IMR-90 (cell line): ENCODE data around the gene OTUD6A. TPM values are rescaled to one million over a fixed set of nuclear protein-coding genes. Genes with fewer than 3 reads are reported as not detected.
A peak's percentile ranks its signal among the peaks of the same experiment; 100 is the strongest.

Experiments used
- ATAC-seq: fragments of 200-7000 bp; cut with Tn5 transposase; 2 replicates; pipeline ENCODE4 v1.9.1; 2020; ENCODE audit warnings: low read depth, mild to moderate bottlenecking, moderate library complexity
- BruUV-seq: library from RNA; stranded (reverse); fragments of 400-500 nt; replicated peaks from 2 replicates; lab custom pipeline; 2021; lab: Mats Ljungman, UMichigan
- CTCF ChIA-PET: fragments of 300-600 bp; formaldehyde crosslinking; extraction: SDS; loops from one replicate; lab custom pipeline; 2021; ENCODE audit warnings: antibody characterized with exemption; lab: Yijun Ruan, JAX
- POLR2A ChIA-PET: fragments of 300-600 bp; sonication (Branson Sonifier 250); formaldehyde crosslinking; loops from one replicate; lab custom pipeline; 2022; ENCODE audit warnings: antibody characterized with exemption; ENCODE audit not compliant: unreplicated experiment; lab: Charles Lee
- DNase-seq: peaks from one replicate; pipeline ENCODE4 v3.0.0; 2013
- H2AFZ ChIP-seq: replicated peaks from 2 replicates; pipeline ENCODE3; 2013; ENCODE audit warnings: low read length, mild to moderate bottlenecking; ENCODE audit not compliant: poor library complexity
- H2AK5ac ChIP-seq: 2 replicates; pipeline ENCODE4 v1.6.1; 2013; ENCODE audit warnings: low read depth, low read length, inconsistent platforms
- H2AK9ac ChIP-seq: replicated peaks from 2 replicates; pipeline ENCODE3; 2013; ENCODE audit warnings: mild to moderate bottlenecking, low read depth, low read length, moderate library complexity; ENCODE audit not compliant: poor library complexity
- H2BK120ac ChIP-seq: 2 replicates; pipeline ENCODE4 v1.6.1; 2013; ENCODE audit warnings: low read depth, low read length, inconsistent platforms
- H2BK15ac ChIP-seq: 3 replicates; pipeline ENCODE4 v1.6.1; 2013; ENCODE audit warnings: low read depth, low read length, inconsistent platforms
- H2BK20ac ChIP-seq: 2 replicates; pipeline ENCODE4 v1.6.1; 2013; ENCODE audit warnings: low read depth, mild to moderate bottlenecking, inconsistent platforms, low read length, moderate library complexity
- H2BK5ac ChIP-seq: 2 replicates; pipeline ENCODE4 v1.6.1; 2013; ENCODE audit warnings: mild to moderate bottlenecking, low read depth, low read length, inconsistent platforms; ENCODE audit not compliant: poor library complexity, severe bottlenecking
- H3K14ac ChIP-seq: replicated peaks from 2 replicates; pipeline ENCODE4 v1.6.1; 2013; ENCODE audit warnings: low read depth, low read length, inconsistent platforms
- H3K18ac ChIP-seq: 2 replicates; pipeline ENCODE4 v1.6.1; 2013; ENCODE audit warnings: low read depth, low read length, control low read depth
- H3K23ac ChIP-seq: 2 replicates; pipeline ENCODE4 v1.6.1; 2013; ENCODE audit warnings: low read depth, low read length, inconsistent platforms
- H3K27ac ChIP-seq: 2 replicates; pipeline ENCODE4 v1.5.1; 2013; ENCODE audit warnings: mild to moderate bottlenecking, control low read depth, low read length; ENCODE audit not compliant: insufficient read depth
- H3K27me3 ChIP-seq: 2 replicates; pipeline ENCODE4 v1.6.1; 2013; ENCODE audit warnings: low read length; ENCODE audit not compliant: control insufficient read depth, insufficient read depth
- H3K36me3 ChIP-seq: 2 replicates; pipeline ENCODE4 v1.6.1; 2013; ENCODE audit warnings: low read length, mixed read lengths; ENCODE audit not compliant: control insufficient read depth, insufficient read depth
- H3K4ac ChIP-seq: 2 replicates; pipeline ENCODE4 v1.6.1; 2013; ENCODE audit warnings: low read depth, low read length, inconsistent platforms
- H3K4me1 ChIP-seq: 2 replicates; pipeline ENCODE4 v1.6.1; 2013; ENCODE audit warnings: low read length, mixed read lengths; ENCODE audit not compliant: control insufficient read depth, insufficient read depth
- H3K4me2 ChIP-seq: 2 replicates; pipeline ENCODE4 v1.6.1; 2013; ENCODE audit warnings: low read depth, mild to moderate bottlenecking, control low read depth, low read length, moderate library complexity
- H3K4me3 ChIP-seq: 2 replicates; pipeline ENCODE4 v1.5.1; 2013; ENCODE audit warnings: low read depth, mild to moderate bottlenecking, control low read depth, low read length, moderate library complexity; ENCODE audit not compliant: insufficient read depth
- H3K56ac ChIP-seq: 2 replicates; pipeline ENCODE4 v1.6.1; 2013; ENCODE audit warnings: low read length, inconsistent platforms; ENCODE audit not compliant: insufficient read depth; ENCODE audit errors: extremely low read depth
- H3K79me1 ChIP-seq, 2 experiments: 2 replicates each; pipeline ENCODE4 v1.6.1; 2013; ENCODE audit warnings: low read length in 2 of 2, inconsistent platforms in 1 of 2, low read depth in 1 of 2
- H3K9ac ChIP-seq: 2 replicates; pipeline ENCODE4 v1.6.1; 2013; ENCODE audit warnings: low read depth, low read length, control low read depth
- H3K9me1 ChIP-seq: 2 replicates; pipeline ENCODE4 v1.6.1; 2013; ENCODE audit warnings: low read length, inconsistent platforms; ENCODE audit not compliant: insufficient read depth
- H3K9me3 ChIP-seq: 2 replicates; pipeline ENCODE4 v1.6.1; 2013; ENCODE audit warnings: low read length; ENCODE audit not compliant: control insufficient read depth, insufficient read depth
- H4K20me1 ChIP-seq: 2 replicates; pipeline ENCODE4 v1.6.1; 2013; ENCODE audit warnings: low read length, inconsistent platforms; ENCODE audit not compliant: insufficient read depth
- H4K5ac ChIP-seq: 2 replicates; pipeline ENCODE4 v1.6.1; 2013; ENCODE audit warnings: mild to moderate bottlenecking, low read depth, low read length, control low read depth
- H4K8ac ChIP-seq, 2 experiments: 2 replicates each; pipeline ENCODE4 v1.6.1; 2013; ENCODE audit warnings: low read depth in 2 of 2, low read length in 2 of 2, control low read depth in 1 of 2, inconsistent platforms in 1 of 2
- H4K91ac ChIP-seq: 2 replicates; pipeline ENCODE4 v1.6.1; 2013; ENCODE audit warnings: low read depth, low read length, inconsistent platforms; ENCODE audit not compliant: insufficient read depth
- BHLHE40 ChIP-seq: fragments of 150-350 bp; IDR thresholded peaks from 2 replicates; pipeline ENCODE4 v1.6.1; 2016; ENCODE audit warnings: mild to moderate bottlenecking, low read depth, low read length
- CEBPB ChIP-seq: IDR thresholded peaks from 2 replicates; pipeline ENCODE4 v1.6.1; 2012; ENCODE audit warnings: low read depth, low read length, improper control_type of control experiment
- CTCF ChIP-seq: conservative IDR thresholded peaks from 2 replicates; pipeline ENCODE4 v1.5.1; 2012; ENCODE audit warnings: mild to moderate bottlenecking, low read depth, low read length, improper control_type of control experiment
- ELK1 ChIP-seq: fragments of 150-350 bp; IDR thresholded peaks from 2 replicates; pipeline ENCODE4 v1.6.1; 2016; ENCODE audit warnings: low read depth, mild to moderate bottlenecking, low read length, moderate library complexity, borderline replicate concordance
- FOS ChIP-seq: fragments of 150-350 bp; IDR thresholded peaks from 2 replicates; pipeline ENCODE4 v1.6.1; 2016; ENCODE audit warnings: low read depth, low read length
- MAZ ChIP-seq: IDR thresholded peaks from 2 replicates; pipeline ENCODE4 v1.6.1; 2012; ENCODE audit warnings: low read depth, mild to moderate bottlenecking, low read length, improper control_type of control experiment, moderate library complexity, borderline replicate concordance
- MXI1 ChIP-seq: IDR thresholded peaks from 2 replicates; pipeline ENCODE4 v1.6.1; 2012; ENCODE audit warnings: low read depth, mild to moderate bottlenecking, low read length, moderate library complexity, borderline replicate concordance
- POLR2A ChIP-seq: IDR thresholded peaks from 2 replicates; pipeline ENCODE4 v1.6.1; 2012; ENCODE audit warnings: mild to moderate bottlenecking, low read depth, low read length
- RAD21 ChIP-seq: IDR thresholded peaks from 2 replicates; pipeline ENCODE4 v1.6.1; 2012; ENCODE audit warnings: low read length, improper control_type of control experiment
- RFX5 ChIP-seq: IDR thresholded peaks from 2 replicates; pipeline ENCODE4 v1.8.0; 2012; ENCODE audit warnings: low read depth, mild to moderate bottlenecking, low read length, moderate library complexity
- USF2 ChIP-seq: fragments of 150-350 bp; IDR thresholded peaks from 2 replicates; pipeline ENCODE4 v1.6.1; 2017; ENCODE audit warnings: mild to moderate bottlenecking, antibody characterized with exemption, low read length, low read depth
- WGBS, 2 experiments: methylation state at CpG; one replicate each; pipeline versions ENCODE4 v1.1.5 to v1.1.7; 2013; ENCODE audit warnings: missing lambda C conversion rate in 2 of 2; ENCODE audit not compliant: insufficient read length in 1 of 2; ENCODE audit errors: extremely low coverage in 2 of 2; 5-methylcytosine and 5-hydroxymethylcytosine counted together
- dilution Hi-C: fragments of 300-500 bp; cut with HindIII; formaldehyde crosslinking; loops from one replicate; pipeline ENCODE4 v1.14.3; 2018; ENCODE audit warnings: low sequenced_read_pairs; ENCODE audit not compliant: unreplicated experiment
- in situ Hi-C: fragments of 300-500 bp; cut with MboI; formaldehyde crosslinking; loops from 3 replicates; pipeline ENCODE4 v1.14.3; 2019; ENCODE audit warnings: low sequenced_read_pairs, inconsistent platforms, mixed read lengths
- intact Hi-C: fragments of 100-400 bp; cut with micrococcal nuclease; formaldehyde crosslinking; loops from 2 replicates; pipeline ENCODE4 v1.10.0; 2022
- polyA plus RNA-seq, 3 experiments: library from polyadenylated mRNA; depleted of rRNA; stranded (reverse); fragments of >200 nt; gene quantifications; 2 replicates each; pipeline ENCODE4 v1.2.3, GENCODE V29; 2012; ENCODE audit warnings: low replicate concordance in 1 of 3
- total RNA-seq: library from RNA; depleted of rRNA; stranded (reverse); fragments of >200 nt; gene quantifications from 2 replicates; pipeline ENCODE4 v1.2.3, GENCODE V29; 2012

Gene OTUD6A
- total and polyA plus RNA-seq, 2 of the 4 experiments (the other 2 are of a cell fraction) = not detected

- TF ChIP-seq CTCF = no peak
These were observed 36.8 kb upstream of the OTUD6A start (continued) for GRCh38 chrX:70025464-70025863.

- Histone ChIP-seq H2AK9ac (no peak overlapping the region), H3K56ac (no peak overlapping the region), H2BK5ac (no peak overlapping the region), H4K5ac (no peak overlapping the region), H3K14ac (no peak overlapping the region), H2BK120ac (no peak overlapping the region), H3K27ac (no peak overlapping the region), H3K9me3 (no peaks in the 10 kb centered on the region), H3K4me1 (no peaks in the 10 kb centered on the region), H3K79me1 (no peaks in the 10 kb centered on the region), H2AFZ (no peak overlapping the region), H3K27me3 (peaks cover 14% of the 10 kb centered on the region), H3K4me3 (no peak overlapping the region), H3K4me2 (no peak overlapping the region), H3K4ac (no peak overlapping the region), H2AK5ac (no peak overlapping the region), H3K9ac (no peak overlapping the region), H3K23ac (no peak overlapping the region), H4K91ac (no peak overlapping the region), H2BK20ac (no peak overlapping the region), H4K20me1 (no peaks in the 10 kb centered on the region; the same call in 1 of the 2 replicates), H3K9me1 (no peaks in the 10 kb centered on the region), H3K18ac (no peak overlapping the region), H3K36me3 (no peaks in the 10 kb centered on the region), H2BK15ac (no peak overlapping the region), H4K8ac (no peak overlapping the region)
- BruUV-seq = no TSS peak
- in situ Hi-C loops (no loop called here), dilution Hi-C loops (no loop called here), intact Hi-C loops (loop anchor here (5.0 kb wide), 1 partner anchor 599 kb away; no protein-coding TSS in a partner anchor)
- CTCF ChIA-PET = no interaction called here
- peak; percentile 5 for DNase-seq
- TF ChIP-seq CEBPB = no peak
- no peak for TF ChIP-seq MAZ
- TF ChIP-seq USF2 = no peak
- TF ChIP-seq RAD21 = no peak
- TF ChIP-seq ELK1 = no peak
- TF ChIP-seq FOS = no peak
- no peak for TF ChIP-seq MXI1
- no peak for TF ChIP-seq BHLHE40
- no peak for TF ChIP-seq RFX5
- TF ChIP-seq POLR2A = no peak
- no CpG with 5 or more reads among the region's 1 CpG for WGBS, 2 experiments
- ATAC-seq = no peak
- POLR2A ChIA-PET = no interaction called here
These were observed 36.0 kb upstream of the OTUD6A start for GRCh38 chrX:70026112-70026850.
